Ishikawa (cell line): ENCODE data around the gene CD52.

ENCODE experiments used
- CEBPB ChIP-seq: IDR thresholded peaks from 2 replicates; pipeline ENCODE4 v1.6.1; 2012
- CREB1 ChIP-seq: IDR thresholded peaks from 2 replicates; pipeline ENCODE4 v1.6.1; 2012; ENCODE audit warnings: low read depth
- EGR1 ChIP-seq: IDR thresholded peaks from 2 replicates; pipeline ENCODE4 v1.6.1; 2012
- EP300 ChIP-seq: IDR thresholded peaks from 2 replicates; pipeline ENCODE4 v1.6.1; 2012; ENCODE audit warnings: borderline replicate concordance
- FOXM1 ChIP-seq: IDR thresholded peaks from 2 replicates; pipeline ENCODE4 v1.6.1; 2012; ENCODE audit warnings: low read depth, borderline replicate concordance
- NFIC ChIP-seq: IDR thresholded peaks from 2 replicates; pipeline ENCODE4 v1.6.1; 2012
- RAD21 ChIP-seq: IDR thresholded peaks from 2 replicates; pipeline ENCODE4 v1.6.1; 2012; ENCODE audit warnings: low read depth
- TAF1 ChIP-seq: IDR thresholded peaks from 2 replicates; pipeline ENCODE4 v1.6.1; 2012; ENCODE audit warnings: low read depth, mild to moderate bottlenecking
- TCF12 ChIP-seq: IDR thresholded peaks from 2 replicates; pipeline ENCODE4 v1.6.1; 2012; ENCODE audit warnings: low read depth
- TEAD4 ChIP-seq: IDR thresholded peaks from 2 replicates; pipeline ENCODE4 v1.6.1; 2012
- YY1 ChIP-seq: IDR thresholded peaks from 2 replicates; pipeline ENCODE4 v1.6.1; 2012; ENCODE audit warnings: low read depth
- ZBTB7A ChIP-seq: IDR thresholded peaks from 2 replicates; pipeline ENCODE4 v1.6.1; 2012; ENCODE audit warnings: low read depth
- TF ChIP-seq, protein P1 (sequence below): IDR thresholded peaks from 2 replicates; pipeline ENCODE4 v1.6.1; 2012
- TF ChIP-seq, protein P2 (sequence below): IDR thresholded peaks from 2 replicates; pipeline ENCODE4 v1.6.1; 2012
- TF ChIP-seq, protein P3 (sequence below): IDR thresholded peaks from 2 replicates; pipeline ENCODE4 v1.6.1; 2012; ENCODE audit warnings: low read depth, mild to moderate bottlenecking

The CD52 gene

DNA sequence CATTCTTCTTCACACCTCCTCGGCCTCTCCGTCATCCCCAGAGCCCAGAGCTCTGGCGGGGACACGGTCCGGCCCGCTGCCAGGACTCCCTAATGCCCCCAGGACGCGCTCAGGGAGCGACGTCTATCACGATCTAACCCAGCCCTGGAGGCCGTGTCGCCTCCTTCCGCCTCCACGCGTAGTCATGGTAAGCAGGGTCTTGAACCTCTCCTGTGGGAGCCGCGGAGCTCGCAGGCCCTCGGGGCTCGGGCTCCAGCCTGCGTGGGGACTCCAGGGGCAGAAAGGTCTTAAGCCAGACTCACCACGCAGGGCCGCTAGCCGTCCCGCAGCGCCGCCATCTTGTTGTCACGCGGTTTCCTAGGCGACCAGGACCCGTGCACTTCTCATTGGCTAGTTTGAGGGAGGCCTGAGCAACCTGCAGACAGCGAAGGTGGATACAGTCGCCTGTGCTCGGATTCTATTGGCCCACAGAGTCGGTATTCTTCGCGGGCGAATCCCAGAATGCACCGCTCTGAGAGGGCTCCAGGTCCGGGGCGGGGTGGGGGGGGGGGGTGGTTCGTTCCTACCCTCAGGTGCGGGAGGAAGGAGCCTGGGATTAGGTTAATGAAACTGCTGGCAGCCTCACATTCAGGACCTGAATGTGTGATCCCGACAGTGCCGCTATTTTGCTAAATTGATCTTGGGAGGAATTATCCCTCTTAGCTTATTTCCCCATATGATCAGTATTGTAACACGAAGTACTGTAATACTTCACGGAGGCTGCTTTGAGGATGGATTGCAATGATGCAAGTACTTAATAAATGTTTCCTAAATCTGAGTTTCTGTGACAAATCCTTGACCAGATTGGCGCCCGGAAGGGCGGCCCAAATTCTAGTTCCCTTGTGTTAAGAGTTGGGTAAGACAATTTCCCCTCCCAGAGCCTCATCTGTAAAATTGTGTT lies 11.2 kb upstream of the CD52 start, which contains the start of gene UBXN11:
UBXN11 (minus strand) TSS at position 347 of the 940 bp plus-strand sequence. CDS start 3,753 bp downstream, outside the sequence.
- TF ChIP-seq, protein P1, sequence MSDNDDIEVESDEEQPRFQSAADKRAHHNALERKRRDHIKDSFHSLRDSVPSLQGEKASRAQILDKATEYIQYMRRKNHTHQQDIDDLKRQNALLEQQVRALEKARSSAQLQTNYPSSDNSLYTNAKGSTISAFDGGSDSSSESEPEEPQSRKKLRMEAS = peak; percentile 85
- TF ChIP-seq TAF1 (peak; percentile 67), EP300 (no peak), CREB1 (no peak), NFIC (0 out of 2 replicates have a peak, but pooled peaks have one; percentile 23), YY1 (peak; percentile 99), TCF12 (0 out of 2 replicates have a peak, but pooled peaks have one; percentile 3), ZBTB7A (no peak), FOXM1 (peak; percentile 93)

DNA sequence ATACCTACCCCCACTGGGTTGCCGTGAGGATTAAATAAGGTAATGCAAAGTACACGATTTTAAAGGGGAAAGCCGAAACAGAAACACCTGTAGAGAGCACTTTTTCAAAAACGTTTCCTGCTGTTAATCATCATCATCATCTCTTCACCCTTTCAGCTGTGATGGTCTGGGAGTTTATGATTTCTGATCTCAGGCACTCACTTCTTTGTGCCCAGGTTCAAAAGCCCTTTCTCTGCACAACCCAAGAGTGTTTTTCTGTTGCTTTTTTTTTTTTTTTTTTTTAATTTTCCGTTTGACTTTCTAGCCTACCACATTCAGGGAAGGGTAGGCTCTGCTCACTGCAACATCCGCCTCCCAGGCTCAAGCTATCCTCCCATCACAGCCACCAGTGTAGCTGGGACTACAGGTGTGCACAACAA lies 10.4 kb upstream of the CD52 start:
- TF ChIP-seq RAD21 = no peak
- TF ChIP-seq, protein P2, sequence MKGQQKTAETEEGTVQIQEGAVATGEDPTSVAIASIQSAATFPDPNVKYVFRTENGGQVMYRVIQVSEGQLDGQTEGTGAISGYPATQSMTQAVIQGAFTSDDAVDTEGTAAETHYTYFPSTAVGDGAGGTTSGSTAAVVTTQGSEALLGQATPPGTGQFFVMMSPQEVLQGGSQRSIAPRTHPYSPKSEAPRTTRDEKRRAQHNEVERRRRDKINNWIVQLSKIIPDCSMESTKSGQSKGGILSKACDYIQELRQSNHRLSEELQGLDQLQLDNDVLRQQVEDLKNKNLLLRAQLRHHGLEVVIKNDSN = no peak
- TF ChIP-seq EGR1 = no peak
- TF ChIP-seq CEBPB = no peak
- no peak for TF ChIP-seq ZBTB7A

DNA sequence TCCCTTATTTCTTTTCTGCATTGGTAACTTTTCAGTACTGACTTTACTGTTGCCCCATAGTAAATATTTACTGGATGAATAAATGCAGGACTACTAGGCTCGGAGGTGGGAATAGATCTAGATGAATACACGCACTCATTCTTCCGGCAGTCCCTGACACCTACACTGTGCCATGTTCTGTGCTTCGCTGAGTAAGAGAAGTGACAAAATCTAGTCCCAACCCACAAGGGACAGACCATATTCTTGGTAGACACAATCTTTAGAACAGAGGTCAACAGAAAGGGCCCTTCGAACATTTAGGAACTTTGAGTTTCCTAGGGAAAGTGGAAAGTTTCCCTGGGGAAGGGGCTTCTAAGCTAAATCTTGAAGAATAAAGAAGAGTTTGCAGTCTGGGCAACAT lies 3.3 kb upstream of the CD52 start:
- TF ChIP-seq TCF12 (no peak), FOXM1 (no peak), CEBPB (no peak), EP300 (no peak), EGR1 (no peak), NFIC (no peak), ZBTB7A (no peak), RAD21 (no peak), CREB1 (no peak), TEAD4 (no peak), TAF1 (no peak)
- TF ChIP-seq, protein P3, sequence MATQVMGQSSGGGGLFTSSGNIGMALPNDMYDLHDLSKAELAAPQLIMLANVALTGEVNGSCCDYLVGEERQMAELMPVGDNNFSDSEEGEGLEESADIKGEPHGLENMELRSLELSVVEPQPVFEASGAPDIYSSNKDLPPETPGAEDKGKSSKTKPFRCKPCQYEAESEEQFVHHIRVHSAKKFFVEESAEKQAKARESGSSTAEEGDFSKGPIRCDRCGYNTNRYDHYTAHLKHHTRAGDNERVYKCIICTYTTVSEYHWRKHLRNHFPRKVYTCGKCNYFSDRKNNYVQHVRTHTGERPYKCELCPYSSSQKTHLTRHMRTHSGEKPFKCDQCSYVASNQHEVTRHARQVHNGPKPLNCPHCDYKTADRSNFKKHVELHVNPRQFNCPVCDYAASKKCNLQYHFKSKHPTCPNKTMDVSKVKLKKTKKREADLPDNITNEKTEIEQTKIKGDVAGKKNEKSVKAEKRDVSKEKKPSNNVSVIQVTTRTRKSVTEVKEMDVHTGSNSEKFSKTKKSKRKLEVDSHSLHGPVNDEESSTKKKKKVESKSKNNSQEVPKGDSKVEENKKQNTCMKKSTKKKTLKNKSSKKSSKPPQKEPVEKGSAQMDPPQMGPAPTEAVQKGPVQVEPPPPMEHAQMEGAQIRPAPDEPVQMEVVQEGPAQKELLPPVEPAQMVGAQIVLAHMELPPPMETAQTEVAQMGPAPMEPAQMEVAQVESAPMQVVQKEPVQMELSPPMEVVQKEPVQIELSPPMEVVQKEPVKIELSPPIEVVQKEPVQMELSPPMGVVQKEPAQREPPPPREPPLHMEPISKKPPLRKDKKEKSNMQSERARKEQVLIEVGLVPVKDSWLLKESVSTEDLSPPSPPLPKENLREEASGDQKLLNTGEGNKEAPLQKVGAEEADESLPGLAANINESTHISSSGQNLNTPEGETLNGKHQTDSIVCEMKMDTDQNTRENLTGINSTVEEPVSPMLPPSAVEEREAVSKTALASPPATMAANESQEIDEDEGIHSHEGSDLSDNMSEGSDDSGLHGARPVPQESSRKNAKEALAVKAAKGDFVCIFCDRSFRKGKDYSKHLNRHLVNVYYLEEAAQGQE = no peak
- TF ChIP-seq, protein P1 = no peak
- TF ChIP-seq, protein P2 = no peak

DNA sequence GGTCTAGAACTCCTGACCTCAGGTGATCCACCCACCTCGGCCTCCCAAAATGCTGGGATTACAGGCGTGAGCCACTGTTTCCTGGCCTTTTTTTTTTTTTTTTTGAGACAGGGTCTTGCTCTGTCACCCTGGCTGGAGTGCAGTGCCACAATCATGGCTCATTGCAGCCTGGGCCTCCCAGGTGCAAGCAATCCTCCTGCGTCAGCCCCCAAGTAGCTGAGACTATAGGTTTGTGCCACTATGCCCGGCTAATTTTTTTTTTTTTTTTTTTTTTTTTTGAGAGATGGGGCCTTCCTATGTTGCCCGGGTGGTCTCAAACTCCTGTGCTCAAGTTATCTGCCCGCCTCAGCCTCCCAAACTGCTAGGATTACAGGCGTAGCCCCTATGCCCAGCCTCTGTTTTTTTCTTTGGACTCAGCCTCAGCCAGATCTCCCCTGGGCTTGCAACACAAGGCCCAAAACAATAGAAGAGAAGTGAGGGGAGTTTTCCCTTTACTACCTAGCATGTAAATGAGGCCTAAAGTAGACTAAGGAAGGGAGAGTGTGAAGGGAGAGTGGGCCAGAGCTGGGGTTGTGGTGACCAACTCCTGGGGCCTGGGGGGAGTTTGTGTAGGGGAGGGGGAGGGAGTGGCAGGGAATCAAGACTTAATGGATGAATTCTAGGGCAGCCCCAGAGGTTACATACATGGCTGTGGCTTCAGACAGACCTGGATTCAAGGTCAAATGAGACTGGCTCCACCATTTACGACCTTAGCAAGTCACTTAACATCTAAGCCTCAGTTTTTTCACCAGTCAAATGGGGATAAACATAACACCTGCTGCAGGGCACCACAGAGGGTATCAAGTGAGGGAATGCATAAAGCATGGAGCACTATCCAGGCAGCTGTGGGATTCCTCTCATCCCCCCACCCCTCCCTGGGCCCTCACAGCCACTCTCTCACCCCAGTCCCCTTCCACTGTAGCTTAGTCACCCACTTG lies 1.6 kb upstream of the CD52 start:
- TF ChIP-seq EP300 (no peak), TAF1 (no peak), CREB1 (no peak), ZBTB7A (no peak), TCF12 (no peak), CEBPB (no peak), YY1 (no peak), NFIC (no peak)
- TF ChIP-seq, protein P2 = no peak
- TF ChIP-seq, protein P3 = no peak
- TF ChIP-seq, protein P1 = no peak
